ENCODE results near the gene DPP6.

DPP6 gene

GRCh38 chr7:154566877-154567276 is 514.7 kb downstream of the DPP6 start:
- no peak for DNase-seq

GRCh38 chr7:154568346-154568745 is 516.1 kb downstream of the DPP6 start:
- no peak for DNase-seq

- no peak for DNase-seq
Measured at GRCh38 chr7:154569916-154570315, 517.7 kb downstream of the DPP6 start.

- DNase-seq: no peak
Measured at GRCh38 chr7:154571772-154572171, 519.6 kb downstream of the DPP6 start.

- DNase-seq: no peak
Measured at GRCh38 chr7:154574235-154574634, 522.0 kb downstream of the DPP6 start.

GRCh38 chr7:154575497-154575896 is 523.3 kb downstream of the DPP6 start:
- no peak for DNase-seq

- no peak for DNase-seq
Measured at GRCh38 chr7:154576604-154577003, 524.4 kb downstream of the DPP6 start.

- DNase-seq: no peak
Measured at GRCh38 chr7:154577141-154577873, 525.1 kb downstream of the DPP6 start.

- no peak for DNase-seq
Measured at GRCh38 chr7:154578336-154578735, 526.1 kb downstream of the DPP6 start.

- DNase-seq: no peak
Measured at GRCh38 chr7:154579711-154580110, 527.5 kb downstream of the DPP6 start.

GRCh38 chr7:154581251-154581890 is 529.2 kb downstream of the DPP6 start:
- no peak for DNase-seq

- DNase-seq: no peak
Measured at GRCh38 chr7:154583454-154583853, 531.3 kb downstream of the DPP6 start.

GRCh38 chr7:154584352-154585252 is 532.4 kb downstream of the DPP6 start:
- DNase-seq: peak; percentile 9

- DNase-seq: no peak
Measured at GRCh38 chr7:154587792-154588191, 535.6 kb downstream of the DPP6 start.

GRCh38 chr7:154591544-154591943 is 539.3 kb downstream of the DPP6 start:
- DNase-seq: no peak

- DNase-seq: no peak
Measured at GRCh38 chr7:154592388-154592787, 540.2 kb downstream of the DPP6 start.

GRCh38 chr7:154598396-154598795 is 546.2 kb downstream of the DPP6 start:
- no peak for DNase-seq

GRCh38 chr7:154598864-154599263 is 546.7 kb downstream of the DPP6 start:
- no peak for DNase-seq

GRCh38 chr7:154610903-154611302 is 558.7 kb downstream of the DPP6 start:
- DNase-seq: no peak

- DNase-seq: no peak
Measured at GRCh38 chr7:154613811-154614210, 561.6 kb downstream of the DPP6 start.

GRCh38 chr7:154620141-154620755 is 568.0 kb downstream of the DPP6 start:
- no peak for DNase-seq

GRCh38 chr7:154623399-154623798 is 571.2 kb downstream of the DPP6 start:
- DNase-seq: no peak

- DNase-seq: no peak
Measured at GRCh38 chr7:154627646-154628290, 575.6 kb downstream of the DPP6 start.

Measured in NCI-H82 (cell line).